Measurements from ENCODE around the gene FARSB.

DNA sequence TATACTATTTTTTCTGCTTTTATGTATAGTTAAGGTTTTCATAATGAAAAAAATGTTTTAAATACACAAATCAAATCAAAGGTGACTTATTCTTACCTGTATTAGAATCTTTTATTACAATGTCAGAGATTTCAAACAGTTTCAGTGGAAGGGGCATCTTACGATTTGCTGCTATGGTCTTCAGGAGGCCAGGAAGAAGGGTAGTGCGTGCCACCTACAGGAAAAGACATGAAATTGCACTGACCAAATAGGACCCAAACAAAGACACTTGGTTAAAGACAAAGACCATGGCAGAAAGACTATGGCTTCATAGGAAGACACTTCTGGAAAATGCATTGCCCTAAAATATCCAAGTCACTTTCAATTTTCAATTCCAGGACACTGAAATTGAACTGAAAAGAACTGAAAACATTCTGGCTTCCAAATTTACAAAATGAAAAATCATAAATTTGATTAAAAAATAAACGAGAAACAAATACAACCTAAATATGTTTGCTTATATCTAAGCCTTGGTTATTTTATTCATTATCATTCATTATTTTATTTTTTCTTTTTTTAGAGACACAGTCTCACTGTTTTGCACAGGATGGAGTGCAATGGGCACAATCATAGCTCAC, 42.1 kb downstream of the FARSB start:
- TF ChIP-seq, protein P1, sequence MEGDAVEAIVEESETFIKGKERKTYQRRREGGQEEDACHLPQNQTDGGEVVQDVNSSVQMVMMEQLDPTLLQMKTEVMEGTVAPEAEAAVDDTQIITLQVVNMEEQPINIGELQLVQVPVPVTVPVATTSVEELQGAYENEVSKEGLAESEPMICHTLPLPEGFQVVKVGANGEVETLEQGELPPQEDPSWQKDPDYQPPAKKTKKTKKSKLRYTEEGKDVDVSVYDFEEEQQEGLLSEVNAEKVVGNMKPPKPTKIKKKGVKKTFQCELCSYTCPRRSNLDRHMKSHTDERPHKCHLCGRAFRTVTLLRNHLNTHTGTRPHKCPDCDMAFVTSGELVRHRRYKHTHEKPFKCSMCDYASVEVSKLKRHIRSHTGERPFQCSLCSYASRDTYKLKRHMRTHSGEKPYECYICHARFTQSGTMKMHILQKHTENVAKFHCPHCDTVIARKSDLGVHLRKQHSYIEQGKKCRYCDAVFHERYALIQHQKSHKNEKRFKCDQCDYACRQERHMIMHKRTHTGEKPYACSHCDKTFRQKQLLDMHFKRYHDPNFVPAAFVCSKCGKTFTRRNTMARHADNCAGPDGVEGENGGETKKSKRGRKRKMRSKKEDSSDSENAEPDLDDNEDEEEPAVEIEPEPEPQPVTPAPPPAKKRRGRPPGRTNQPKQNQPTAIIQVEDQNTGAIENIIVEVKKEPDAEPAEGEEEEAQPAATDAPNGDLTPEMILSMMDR (IDR thresholded peaks at IDR 0.05) = peak in 1 of 3 experiments; percentile 59
- TF ChIP-seq POLR2AphosphoS5 (IDR thresholded peaks at IDR 0.05; ENCODE audit: insufficient read depth in 1 of 2, low read depth in 1 of 2) (no peak), POLR2A (IDR thresholded peaks at IDR 0.05) (no peak)

All from vagina (tissue), 2 donors.